IMR-90 (cell line): ENCODE results near the gene ARHGEF2. TPM values are rescaled to one million over a fixed set of nuclear protein-coding genes. Genes with fewer than 3 reads are reported as not detected.
"Not testable (repeated sequence)": the region's sequence is repeated elsewhere in the genome, so short reads cannot be mapped to it uniquely, and the experiment has no call there.

Source experiments
- ATAC-seq: fragments of 200-7000 bp; cut with Tn5 transposase; 2 replicates; pipeline ENCODE4 v1.9.1; 2020; ENCODE audit warnings: low read depth, mild to moderate bottlenecking, moderate library complexity
- BruUV-seq: library from RNA; stranded (reverse); fragments of 400-500 nt; replicated peaks from 2 replicates; lab custom pipeline; 2021; lab: Mats Ljungman, UMichigan
- CTCF ChIA-PET: fragments of 300-600 bp; formaldehyde crosslinking; extraction: SDS; loops from one replicate; lab custom pipeline; 2021; ENCODE audit warnings: antibody characterized with exemption; lab: Yijun Ruan, JAX
- POLR2A ChIA-PET: fragments of 300-600 bp; sonication (Branson Sonifier 250); formaldehyde crosslinking; loops from one replicate; lab custom pipeline; 2022; ENCODE audit warnings: antibody characterized with exemption; ENCODE audit not compliant: unreplicated experiment; lab: Charles Lee
- DNase-seq: peaks from one replicate; pipeline ENCODE4 v3.0.0; 2013
- H2AFZ ChIP-seq: replicated peaks from 2 replicates; pipeline ENCODE3; 2013; ENCODE audit warnings: low read length, mild to moderate bottlenecking; ENCODE audit not compliant: poor library complexity
- H2AK5ac ChIP-seq: 2 replicates; pipeline ENCODE4 v1.6.1; 2013; ENCODE audit warnings: low read depth, low read length, inconsistent platforms
- H2AK9ac ChIP-seq: replicated peaks from 2 replicates; pipeline ENCODE3; 2013; ENCODE audit warnings: mild to moderate bottlenecking, low read depth, low read length, moderate library complexity; ENCODE audit not compliant: poor library complexity
- H2BK120ac ChIP-seq: 2 replicates; pipeline ENCODE4 v1.6.1; 2013; ENCODE audit warnings: low read depth, low read length, inconsistent platforms
- H2BK15ac ChIP-seq: 3 replicates; pipeline ENCODE4 v1.6.1; 2013; ENCODE audit warnings: low read depth, low read length, inconsistent platforms
- H2BK20ac ChIP-seq: 2 replicates; pipeline ENCODE4 v1.6.1; 2013; ENCODE audit warnings: low read depth, mild to moderate bottlenecking, inconsistent platforms, low read length, moderate library complexity
- H2BK5ac ChIP-seq: 2 replicates; pipeline ENCODE4 v1.6.1; 2013; ENCODE audit warnings: mild to moderate bottlenecking, low read depth, low read length, inconsistent platforms; ENCODE audit not compliant: poor library complexity, severe bottlenecking
- H3K14ac ChIP-seq: replicated peaks from 2 replicates; pipeline ENCODE4 v1.6.1; 2013; ENCODE audit warnings: low read depth, low read length, inconsistent platforms
- H3K18ac ChIP-seq: 2 replicates; pipeline ENCODE4 v1.6.1; 2013; ENCODE audit warnings: low read depth, low read length, control low read depth
- H3K23ac ChIP-seq: 2 replicates; pipeline ENCODE4 v1.6.1; 2013; ENCODE audit warnings: low read depth, low read length, inconsistent platforms
- H3K27ac ChIP-seq: 2 replicates; pipeline ENCODE4 v1.5.1; 2013; ENCODE audit warnings: mild to moderate bottlenecking, control low read depth, low read length; ENCODE audit not compliant: insufficient read depth
- H3K27me3 ChIP-seq: 2 replicates; pipeline ENCODE4 v1.6.1; 2013; ENCODE audit warnings: low read length; ENCODE audit not compliant: control insufficient read depth, insufficient read depth
- H3K36me3 ChIP-seq: 2 replicates; pipeline ENCODE4 v1.6.1; 2013; ENCODE audit warnings: low read length, mixed read lengths; ENCODE audit not compliant: control insufficient read depth, insufficient read depth
- H3K4ac ChIP-seq: 2 replicates; pipeline ENCODE4 v1.6.1; 2013; ENCODE audit warnings: low read depth, low read length, inconsistent platforms
- H3K4me1 ChIP-seq: 2 replicates; pipeline ENCODE4 v1.6.1; 2013; ENCODE audit warnings: low read length, mixed read lengths; ENCODE audit not compliant: control insufficient read depth, insufficient read depth
- H3K4me2 ChIP-seq: 2 replicates; pipeline ENCODE4 v1.6.1; 2013; ENCODE audit warnings: low read depth, mild to moderate bottlenecking, control low read depth, low read length, moderate library complexity
- H3K4me3 ChIP-seq: 2 replicates; pipeline ENCODE4 v1.5.1; 2013; ENCODE audit warnings: low read depth, mild to moderate bottlenecking, control low read depth, low read length, moderate library complexity; ENCODE audit not compliant: insufficient read depth
- H3K56ac ChIP-seq: 2 replicates; pipeline ENCODE4 v1.6.1; 2013; ENCODE audit warnings: low read length, inconsistent platforms; ENCODE audit not compliant: insufficient read depth; ENCODE audit errors: extremely low read depth
- H3K79me1 ChIP-seq, 2 experiments: 2 replicates each; pipeline ENCODE4 v1.6.1; 2013; ENCODE audit warnings: low read length in 2 of 2, inconsistent platforms in 1 of 2, low read depth in 1 of 2
- H3K9ac ChIP-seq: 2 replicates; pipeline ENCODE4 v1.6.1; 2013; ENCODE audit warnings: low read depth, low read length, control low read depth
- H3K9me1 ChIP-seq: 2 replicates; pipeline ENCODE4 v1.6.1; 2013; ENCODE audit warnings: low read length, inconsistent platforms; ENCODE audit not compliant: insufficient read depth
- H3K9me3 ChIP-seq: 2 replicates; pipeline ENCODE4 v1.6.1; 2013; ENCODE audit warnings: low read length; ENCODE audit not compliant: control insufficient read depth, insufficient read depth
- H4K20me1 ChIP-seq: 2 replicates; pipeline ENCODE4 v1.6.1; 2013; ENCODE audit warnings: low read length, inconsistent platforms; ENCODE audit not compliant: insufficient read depth
- H4K5ac ChIP-seq: 2 replicates; pipeline ENCODE4 v1.6.1; 2013; ENCODE audit warnings: mild to moderate bottlenecking, low read depth, low read length, control low read depth
- H4K8ac ChIP-seq, 2 experiments: 2 replicates each; pipeline ENCODE4 v1.6.1; 2013; ENCODE audit warnings: low read depth in 2 of 2, low read length in 2 of 2, control low read depth in 1 of 2, inconsistent platforms in 1 of 2
- H4K91ac ChIP-seq: 2 replicates; pipeline ENCODE4 v1.6.1; 2013; ENCODE audit warnings: low read depth, low read length, inconsistent platforms; ENCODE audit not compliant: insufficient read depth
- whole genome bisulfite sequencing, 2 experiments: methylation state at CpG; one replicate each; pipeline versions ENCODE4 v1.1.5 to v1.1.7; 2013; ENCODE audit warnings: missing lambda C conversion rate in 2 of 2; ENCODE audit not compliant: insufficient read length in 1 of 2; ENCODE audit errors: extremely low coverage in 2 of 2; 5-methylcytosine and 5-hydroxymethylcytosine counted together
- dilution Hi-C: fragments of 300-500 bp; cut with HindIII; formaldehyde crosslinking; loops from one replicate; pipeline ENCODE4 v1.14.3; 2018; ENCODE audit warnings: low sequenced_read_pairs; ENCODE audit not compliant: unreplicated experiment
- in situ Hi-C: fragments of 300-500 bp; cut with MboI; formaldehyde crosslinking; loops from 3 replicates; pipeline ENCODE4 v1.14.3; 2019; ENCODE audit warnings: low sequenced_read_pairs, inconsistent platforms, mixed read lengths
- intact Hi-C: fragments of 100-400 bp; cut with micrococcal nuclease; formaldehyde crosslinking; loops from 2 replicates; pipeline ENCODE4 v1.10.0; 2022
- polyA plus RNA-seq, 3 experiments: library from polyadenylated mRNA; depleted of rRNA; stranded (reverse); fragments of >200 nt; gene quantifications; 2 replicates each; pipeline ENCODE4 v1.2.3, GENCODE V29; 2012; ENCODE audit warnings: low replicate concordance in 1 of 3
- total RNA-seq: library from RNA; depleted of rRNA; stranded (reverse); fragments of >200 nt; gene quantifications from 2 replicates; pipeline ENCODE4 v1.2.3, GENCODE V29; 2012

ARHGEF2 gene
- total and polyA plus RNA-seq, 2 of the 4 experiments (the other 2 are of a cell fraction) = 91.8 to 117 TPM

DNA sequence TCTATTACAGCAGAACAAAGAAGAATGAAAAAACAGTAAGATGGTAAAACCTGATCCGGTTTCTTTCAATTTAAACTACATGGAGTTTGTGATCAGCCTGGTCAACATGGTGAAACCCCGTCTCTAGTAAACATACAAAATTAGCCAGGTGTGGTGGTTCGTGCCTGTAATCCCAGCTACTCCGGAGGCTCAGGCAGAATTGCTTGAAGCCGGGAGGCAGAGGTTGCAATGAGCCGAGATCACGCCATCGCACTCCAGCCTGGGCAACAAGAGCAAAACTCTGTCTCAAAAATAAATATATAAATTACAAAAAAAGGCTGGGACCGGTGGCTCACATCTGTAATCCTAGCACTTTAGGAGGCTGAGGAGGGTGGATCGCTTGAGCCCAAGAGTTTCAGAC is 47.6 kb downstream of the ARHGEF2 start:
- WGBS, 2 experiments = 96% methylated on average over 4 of the region's 10 CpGs; no CpG with 5 or more reads in 1 of the 2 experiments
- H3K27ac ChIP-seq, H3K27me3 ChIP-seq, intact Hi-C loops, H4K5ac ChIP-seq, H2BK120ac ChIP-seq, H3K4me3 ChIP-seq, H2AK9ac ChIP-seq, H3K23ac ChIP-seq, H4K8ac ChIP-seq, H2BK20ac ChIP-seq, H3K56ac ChIP-seq, BruUV-seq, dilution Hi-C loops, H2BK5ac ChIP-seq, H2AFZ ChIP-seq, H2BK15ac ChIP-seq, H4K91ac ChIP-seq, H3K9me3 ChIP-seq, ATAC-seq, H2AK5ac ChIP-seq, H3K4me1 ChIP-seq, DNase-seq, POLR2A ChIA-PET, in situ Hi-C loops, H3K14ac ChIP-seq, H3K4ac ChIP-seq, H3K18ac ChIP-seq, H3K9me1 ChIP-seq: not testable (repeated sequence)
- H4K20me1 ChIP-seq = peaks cover 48% of the 10 kb centered on the region
- CTCF ChIA-PET = interaction anchor here (0.6 kb wide), 1 partner anchor 12 kb away, joined by 7 read pairs; no protein-coding TSS in a partner anchor
- peaks cover 56% of the 10 kb centered on the region for H3K36me3 ChIP-seq
- peak overlapping the region; percentile 25; the same call in 1 of the 2 replicates for H3K9ac ChIP-seq
- peaks cover 15 to 60% of the 10 kb centered on the region in 2 experiments for H3K79me1 ChIP-seq
- H3K4me2 ChIP-seq = peak overlapping the region; percentile 23; the same call in 1 of the 2 replicates
